Mesendoderm (in vitro differentiated cells): Measurements from ENCODE around the gene SH2D5.

ENCODE experiments used
- DNase-seq: peaks from one replicate; pipeline ENCODE4 v3.0.0; 2013
- H2AK5ac ChIP-seq: 2 replicates; pipeline ENCODE4 v1.6.1; 2013; ENCODE audit warnings: low read length, inconsistent platforms
- H2BK120ac ChIP-seq: 2 replicates; pipeline ENCODE4 v1.6.1; 2013; ENCODE audit warnings: low read depth, mild to moderate bottlenecking, low read length, moderate library complexity, mixed read lengths
- H2BK15ac ChIP-seq: replicated peaks from 2 replicates; pipeline ENCODE4 v1.6.1; 2013; ENCODE audit warnings: low read depth, mild to moderate bottlenecking, moderate library complexity
- H2BK5ac ChIP-seq: 2 replicates; pipeline ENCODE4 v1.6.1; 2013; ENCODE audit warnings: low read length, inconsistent platforms
- H3K18ac ChIP-seq: 2 replicates; pipeline ENCODE4 v1.6.1; 2013; ENCODE audit warnings: mild to moderate bottlenecking, low read length, mixed read lengths
- H3K23ac ChIP-seq: one replicate; pipeline ENCODE4 v1.6.1; 2013; ENCODE audit warnings: low read length
- H3K27ac ChIP-seq: 2 replicates; pipeline ENCODE4 v1.5.1; 2013; ENCODE audit warnings: low read depth, mild to moderate bottlenecking, inconsistent platforms, low read length, moderate library complexity
- H3K27me3 ChIP-seq: 2 replicates; pipeline ENCODE4 v1.6.1; 2013; ENCODE audit warnings: low read length, control low read depth, mild to moderate bottlenecking, inconsistent platforms; ENCODE audit not compliant: insufficient read depth, poor library complexity
- H3K36me3 ChIP-seq: 2 replicates; pipeline ENCODE4 v1.6.1; 2013; ENCODE audit warnings: low read length, inconsistent platforms; ENCODE audit not compliant: control insufficient read depth, insufficient read depth
- H3K4ac ChIP-seq: one replicate; pipeline ENCODE4 v1.6.1; 2013; ENCODE audit warnings: low read depth, mild to moderate bottlenecking, low read length, moderate library complexity
- H3K4me1 ChIP-seq: 2 replicates; pipeline ENCODE4 v1.6.1; 2013; ENCODE audit warnings: low read depth, low read length, inconsistent platforms; ENCODE audit not compliant: control insufficient read depth
- H3K4me2 ChIP-seq: 2 replicates; pipeline ENCODE4 v1.6.1; 2013; ENCODE audit warnings: low read length
- H3K4me3 ChIP-seq: 2 replicates; pipeline ENCODE4 v1.5.1; 2013; ENCODE audit warnings: mild to moderate bottlenecking, low read length
- H3K56ac ChIP-seq: one replicate; pipeline ENCODE4 v1.6.1; 2013; ENCODE audit warnings: low read length
- H3K79me1 ChIP-seq: 2 replicates; pipeline ENCODE4 v1.6.1; 2013; ENCODE audit warnings: low read length, inconsistent platforms
- H3K79me2 ChIP-seq: 2 replicates; pipeline ENCODE4 v1.6.1; 2013; ENCODE audit warnings: mild to moderate bottlenecking, low read length; ENCODE audit not compliant: control insufficient read depth, insufficient read depth
- H3K9ac ChIP-seq: 2 replicates; pipeline ENCODE4 v1.6.1; 2013; ENCODE audit warnings: low read length, inconsistent platforms
- H4K5ac ChIP-seq: one replicate; pipeline ENCODE4 v1.6.1; 2013; ENCODE audit warnings: low read length
- H4K8ac ChIP-seq: one replicate; pipeline ENCODE4 v1.6.1; 2013; ENCODE audit warnings: low read depth, mild to moderate bottlenecking, control low read depth, low read length, moderate library complexity
- WGBS: extraction: QIAGEN DNeasy Blood & Tissue Kit; methylation state at CpG from one replicate; pipeline ENCODE4 v1.1.7; 2013; ENCODE audit warnings: low lambda C conversion rate, missing lambda C conversion rate; ENCODE audit not compliant: insufficient coverage; ENCODE audit errors: extremely low coverage; 5-methylcytosine and 5-hydroxymethylcytosine counted together

SH2D5 gene

GRCh38 chr1:20684651-20685050 lies 47.9 kb downstream of the SH2D5 start:
- Histone ChIP-seq H2BK5ac (no peak overlapping the region), H4K5ac (no peak overlapping the region), H3K36me3 (no peaks in the 10 kb centered on the region), H3K79me2 (no peaks in the 10 kb centered on the region), H3K4ac (no peak overlapping the region), H2BK120ac (no peak overlapping the region), H3K9ac (no peak overlapping the region), H3K4me3 (no peak overlapping the region), H3K27ac (no peak overlapping the region), H3K27me3 (no peaks in the 10 kb centered on the region), H3K4me2 (no peak overlapping the region), H2BK15ac (no peak overlapping the region), H4K8ac (no peak overlapping the region), H2AK5ac (no peak overlapping the region), H3K56ac (no peak overlapping the region), H3K23ac (no peak overlapping the region), H3K79me1 (no peaks in the 10 kb centered on the region), H3K4me1 (no peaks in the 10 kb centered on the region), H3K18ac (no peak overlapping the region)
- no CpG with 5 or more reads among the region's 14 CpGs for WGBS
- no peak for DNase-seq

DNA sequence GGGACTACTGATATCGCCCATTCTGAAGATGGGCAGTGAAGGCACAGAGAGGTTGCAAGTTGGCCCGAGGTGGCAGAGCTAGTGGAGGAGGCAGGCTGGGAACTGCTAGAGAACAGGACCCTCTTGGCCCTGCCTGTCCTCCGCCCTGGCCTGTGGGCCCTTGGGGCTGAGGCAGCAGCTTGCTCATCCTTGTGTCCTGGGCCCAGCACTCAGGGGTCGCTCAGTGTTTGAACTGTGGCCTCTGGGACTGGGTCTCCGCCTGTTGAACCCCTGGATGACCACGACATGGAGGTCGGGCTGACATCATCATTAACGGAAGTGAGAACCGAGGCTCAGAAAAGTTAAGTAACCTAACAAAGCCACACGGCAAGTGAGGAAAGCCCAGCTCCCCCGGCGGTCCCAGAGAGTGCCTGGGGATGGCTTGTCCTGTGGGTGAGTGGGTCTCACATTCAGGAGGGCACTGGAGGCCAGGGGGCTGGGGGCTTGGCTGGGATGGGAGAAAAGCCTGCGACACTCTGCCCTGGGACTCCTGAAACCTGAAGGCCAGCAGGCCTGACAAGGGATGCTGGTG lies 48.4 kb downstream of the SH2D5 start:
- no CpG with 5 or more reads among the region's 13 CpGs for WGBS
- no peak overlapping the region for H3K4me3 ChIP-seq

DNA sequence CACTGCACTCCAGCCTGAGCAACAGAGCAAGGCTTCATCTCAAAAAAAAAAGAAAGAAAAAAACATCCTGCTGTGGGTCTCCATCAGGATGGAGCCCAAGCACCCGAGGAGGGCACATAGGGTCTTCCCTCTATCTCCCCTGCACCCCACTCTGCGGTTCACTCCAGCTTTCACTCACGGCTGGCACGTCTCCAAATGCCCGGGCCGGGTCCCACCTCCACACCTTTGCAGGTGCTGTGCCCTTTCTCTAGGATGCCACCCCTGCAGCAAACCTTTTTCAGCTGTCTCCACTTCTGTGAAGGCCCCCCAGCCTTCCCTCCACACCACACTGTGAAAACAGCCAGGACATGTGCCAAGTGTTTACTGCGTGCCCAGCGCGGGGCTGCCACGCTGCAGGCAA lies 48.9 kb downstream of the SH2D5 start:
- H3K79me2 ChIP-seq = no peaks in the 10 kb centered on the region
- no peak overlapping the region for H3K4me3 ChIP-seq
- no peak overlapping the region for H3K18ac ChIP-seq
- H3K4me1 ChIP-seq = no peaks in the 10 kb centered on the region
- no peak overlapping the region for H2AK5ac ChIP-seq
- no peak overlapping the region for H2BK5ac ChIP-seq
- H3K4ac ChIP-seq = no peak overlapping the region
- no peak overlapping the region for H4K8ac ChIP-seq
- no peak overlapping the region for H3K56ac ChIP-seq
- no peaks in the 10 kb centered on the region for H3K79me1 ChIP-seq
- no peak overlapping the region for H4K5ac ChIP-seq
- no peaks in the 10 kb centered on the region for H3K27me3 ChIP-seq
- H3K4me2 ChIP-seq = no peak overlapping the region
- no CpG with 5 or more reads among the region's 10 CpGs for whole genome bisulfite sequencing
- no peak overlapping the region for H3K9ac ChIP-seq
- no peak overlapping the region for H3K23ac ChIP-seq
- no peaks in the 10 kb centered on the region for H3K36me3 ChIP-seq
- H2BK15ac ChIP-seq = no peak overlapping the region
- no peak overlapping the region for H3K27ac ChIP-seq
- H2BK120ac ChIP-seq = no peak overlapping the region
- DNase-seq = no peak

More for the DNA sequence above, 48.4 kb downstream of the SH2D5 start:
- Histone ChIP-seq H3K4me2 (no peak overlapping the region), H3K27ac (no peak overlapping the region), H2BK15ac (no peak overlapping the region), H3K27me3 (no peaks in the 10 kb centered on the region), H3K4ac (no peak overlapping the region), H3K9ac (no peak overlapping the region), H3K23ac (no peak overlapping the region), H2BK120ac (no peak overlapping the region), H2BK5ac (no peak overlapping the region), H4K5ac (no peak overlapping the region), H2AK5ac (no peak overlapping the region), H3K79me2 (no peaks in the 10 kb centered on the region), H4K8ac (no peak overlapping the region), H3K4me1 (no peaks in the 10 kb centered on the region), H3K18ac (no peak overlapping the region), H3K56ac (no peak overlapping the region), H3K79me1 (no peaks in the 10 kb centered on the region), H3K36me3 (no peaks in the 10 kb centered on the region)
- DNase-seq = no peak

GRCh38 chr1:20682571-20683236 lies 49.8 kb downstream of the SH2D5 start:
- no peak overlapping the region for H3K4me2 ChIP-seq
- no peak overlapping the region for H4K5ac ChIP-seq
- H3K27me3 ChIP-seq = no peaks in the 10 kb centered on the region
- no peak overlapping the region for H3K4ac ChIP-seq
- H3K79me1 ChIP-seq = no peaks in the 10 kb centered on the region
- H3K4me1 ChIP-seq = no peaks in the 10 kb centered on the region
- no peak overlapping the region for H3K56ac ChIP-seq
- no peak overlapping the region for H3K23ac ChIP-seq
- no peak overlapping the region for H2BK120ac ChIP-seq
- H3K18ac ChIP-seq = no peak overlapping the region
- H4K8ac ChIP-seq = no peak overlapping the region
- no CpG with 5 or more reads among the region's 24 CpGs for WGBS
- no peak overlapping the region for H3K9ac ChIP-seq
- H3K4me3 ChIP-seq = no peak overlapping the region
- H3K27ac ChIP-seq = no peak overlapping the region
- no peak overlapping the region for H2BK15ac ChIP-seq
- DNase-seq = no peak
- H2BK5ac ChIP-seq = no peak overlapping the region
- H2AK5ac ChIP-seq = no peak overlapping the region
- H3K79me2 ChIP-seq = no peaks in the 10 kb centered on the region
- H3K36me3 ChIP-seq = no peaks in the 10 kb centered on the region

GRCh38 chr1:20681999-20682398 lies 50.5 kb downstream of the SH2D5 start:
- no peak overlapping the region for H3K56ac ChIP-seq
- no peak overlapping the region for H3K27ac ChIP-seq
- no peaks in the 10 kb centered on the region for H3K4me1 ChIP-seq
- no peak for DNase-seq
- no peaks in the 10 kb centered on the region for H3K27me3 ChIP-seq
- no peak overlapping the region for H4K5ac ChIP-seq
- H2BK5ac ChIP-seq = no peak overlapping the region
- no peaks in the 10 kb centered on the region for H3K79me1 ChIP-seq
- no peak overlapping the region for H3K4me2 ChIP-seq
- H3K9ac ChIP-seq = no peak overlapping the region
- no peak overlapping the region for H4K8ac ChIP-seq
- no peak overlapping the region for H3K23ac ChIP-seq
- no peak overlapping the region for H2BK15ac ChIP-seq
- H2BK120ac ChIP-seq = no peak overlapping the region
- H3K4ac ChIP-seq = no peak overlapping the region
- WGBS = 100% methylated on average over 4 of the region's 9 CpGs
- H2AK5ac ChIP-seq = no peak overlapping the region
- H3K36me3 ChIP-seq = no peaks in the 10 kb centered on the region
- H3K18ac ChIP-seq = no peak overlapping the region
- H3K4me3 ChIP-seq = no peak overlapping the region
- H3K79me2 ChIP-seq = no peaks in the 10 kb centered on the region

DNA sequence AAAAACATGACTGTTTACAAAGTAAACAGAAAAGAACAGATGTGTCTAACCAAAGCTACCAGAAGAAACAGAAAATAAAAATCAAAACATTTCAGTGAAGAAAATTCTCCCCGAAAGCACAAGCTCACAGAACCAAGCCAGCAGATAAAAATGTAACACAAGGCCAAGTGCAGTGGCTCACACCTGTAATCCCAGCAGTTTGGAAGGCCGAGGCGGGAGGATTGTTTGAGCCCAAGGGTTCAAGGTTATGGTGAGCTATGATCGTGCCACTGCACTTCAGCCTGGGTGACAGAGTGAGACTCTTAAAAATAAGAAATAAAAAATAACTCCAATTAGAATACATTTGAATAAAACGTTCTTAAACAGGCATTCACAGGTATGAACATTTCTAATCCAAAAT lies 52.2 kb downstream of the SH2D5 start:
- H3K56ac ChIP-seq = no peak overlapping the region
- no peak overlapping the region for H3K4me3 ChIP-seq
- WGBS = no CpG with 5 or more reads among the region's 5 CpGs
- no peak overlapping the region for H2AK5ac ChIP-seq
- H3K79me2 ChIP-seq = no peaks in the 10 kb centered on the region
- H4K8ac ChIP-seq = no peak overlapping the region
- H3K27me3 ChIP-seq = no peaks in the 10 kb centered on the region
- H3K36me3 ChIP-seq = no peaks in the 10 kb centered on the region
- no peak overlapping the region for H2BK15ac ChIP-seq
- H2BK120ac ChIP-seq = no peak overlapping the region
- H3K4ac ChIP-seq = no peak overlapping the region
- H3K79me1 ChIP-seq = no peaks in the 10 kb centered on the region
- H3K4me2 ChIP-seq = no peak overlapping the region
- H2BK5ac ChIP-seq = no peak overlapping the region
- no peak overlapping the region for H3K18ac ChIP-seq
- no peak overlapping the region for H4K5ac ChIP-seq
- no peak for DNase-seq
- no peak overlapping the region for H3K27ac ChIP-seq
- no peak overlapping the region for H3K23ac ChIP-seq
- H3K4me1 ChIP-seq = no peaks in the 10 kb centered on the region
- H3K9ac ChIP-seq = no peak overlapping the region
